GM04503 (cell line): ENCODE measurements around the gene SORCS1.
"Not testable (repeated sequence)": the region's sequence is repeated elsewhere in the genome, so short reads cannot be mapped to it uniquely, and the experiment has no call there.

Experiments used
- DNase-seq: peaks from one replicate; pipeline ENCODE4 v3.0.0-alpha.2; 2012; ENCODE audit warnings: low read depth

The SORCS1 gene

DNA sequence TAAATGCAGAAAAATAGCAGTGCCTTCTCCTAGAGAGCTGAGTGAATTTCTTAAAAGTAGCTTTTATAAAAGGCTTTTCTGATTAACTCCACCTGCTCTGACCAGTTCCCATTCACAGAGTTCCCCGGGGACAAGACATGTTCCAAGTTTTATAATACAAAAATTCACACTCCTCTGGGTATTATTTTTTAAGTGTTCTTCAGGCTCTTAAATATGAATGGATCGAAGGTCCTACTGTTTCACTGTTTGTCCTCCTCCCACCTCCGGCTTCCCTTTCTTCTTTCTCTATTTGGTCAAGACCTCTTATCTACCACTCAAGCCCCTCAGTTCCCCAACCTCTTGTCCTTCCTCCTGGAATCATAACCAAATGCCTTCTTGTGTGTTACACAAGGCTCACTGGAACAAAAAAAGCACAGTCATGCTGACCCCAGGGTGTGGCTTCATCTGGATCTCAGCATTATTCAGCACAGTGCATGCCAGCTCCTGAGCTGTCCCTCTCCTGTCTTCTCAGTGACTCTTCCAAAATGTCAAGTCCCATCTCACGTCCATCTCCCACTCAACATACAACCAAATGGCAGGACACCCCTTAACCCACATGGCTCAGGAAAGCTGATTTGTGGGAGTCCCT, 222.4 kb downstream of the SORCS1 start:
- DNase-seq, result no peak

DNA sequence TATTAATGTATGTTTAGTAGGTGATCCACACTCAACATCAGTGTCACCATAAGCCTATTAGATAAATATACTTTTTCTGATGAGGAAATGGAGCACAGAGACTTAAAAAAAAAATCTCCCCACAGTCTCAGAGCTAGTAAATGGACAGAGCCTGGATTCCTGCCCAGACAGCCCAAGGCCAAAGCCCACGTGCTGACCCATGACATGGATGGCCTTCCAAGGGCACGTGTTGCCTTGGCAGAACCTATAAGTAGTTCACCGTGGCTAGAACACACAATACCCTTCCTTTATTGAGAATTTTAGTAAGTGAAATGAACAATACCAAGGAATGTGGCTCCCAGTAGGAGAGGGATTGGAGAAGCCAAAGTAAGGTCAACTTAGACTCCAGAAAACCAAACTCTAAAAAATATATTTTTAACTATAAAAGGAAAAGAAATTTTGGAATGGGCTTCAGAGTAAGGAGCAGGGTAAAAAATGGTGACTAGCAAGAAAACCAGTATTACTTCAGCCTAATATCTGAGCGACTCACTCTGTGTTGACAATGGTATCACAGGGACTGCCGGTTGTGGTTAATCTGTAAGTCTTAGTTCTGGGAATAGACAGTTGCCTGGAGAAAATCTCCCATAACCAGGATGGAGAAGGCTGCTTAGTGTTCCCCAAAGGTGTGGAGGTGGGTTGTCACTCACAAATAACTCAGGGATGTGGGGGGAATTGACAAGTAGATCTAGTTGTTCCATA, 223.0 kb downstream of the SORCS1 start:
- no peak for DNase-seq

DNA sequence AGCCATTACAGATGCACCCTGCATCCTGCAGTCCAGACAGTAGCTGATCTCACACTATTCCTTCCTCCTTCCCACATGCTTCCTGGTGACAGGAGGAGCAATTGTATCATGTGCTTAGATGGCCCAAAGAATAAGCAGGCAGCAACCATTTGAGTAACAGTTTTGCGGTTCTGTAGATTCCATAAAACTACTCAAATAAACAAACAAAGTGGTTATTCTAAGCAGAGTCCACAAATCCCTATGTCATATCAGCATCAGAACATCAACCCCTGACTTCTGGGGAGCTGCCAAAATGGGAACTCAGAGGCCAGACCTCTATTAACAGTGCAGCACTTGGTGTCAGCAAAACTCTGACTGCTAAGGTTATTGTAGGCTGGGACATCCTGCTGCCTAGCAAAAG, 226.0 kb downstream of the SORCS1 start:
- DNase-seq, result no peak

DNA sequence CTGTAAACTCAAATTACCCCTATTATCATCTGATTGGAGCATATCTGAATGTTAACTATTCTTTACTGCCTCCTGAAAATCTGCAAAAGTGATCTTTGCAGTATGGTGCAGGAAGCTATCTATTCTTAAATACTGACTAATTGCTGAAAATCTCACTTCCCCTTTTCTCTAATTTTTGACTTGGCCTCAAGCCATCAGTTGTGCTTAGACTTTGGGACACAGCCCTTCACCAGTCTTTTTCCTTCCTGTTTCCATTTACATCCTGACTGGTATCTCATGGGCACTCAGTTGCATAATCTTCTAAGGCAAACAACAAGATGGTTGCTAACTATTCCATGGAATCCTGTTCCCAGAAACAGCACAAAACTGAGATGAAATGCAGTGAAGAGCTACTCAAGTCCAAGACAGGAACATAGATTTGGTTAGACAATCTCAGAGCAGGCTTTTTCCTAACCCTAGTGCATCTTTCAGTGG, 228.5 kb downstream of the SORCS1 start:
- no peak for DNase-seq

DNA sequence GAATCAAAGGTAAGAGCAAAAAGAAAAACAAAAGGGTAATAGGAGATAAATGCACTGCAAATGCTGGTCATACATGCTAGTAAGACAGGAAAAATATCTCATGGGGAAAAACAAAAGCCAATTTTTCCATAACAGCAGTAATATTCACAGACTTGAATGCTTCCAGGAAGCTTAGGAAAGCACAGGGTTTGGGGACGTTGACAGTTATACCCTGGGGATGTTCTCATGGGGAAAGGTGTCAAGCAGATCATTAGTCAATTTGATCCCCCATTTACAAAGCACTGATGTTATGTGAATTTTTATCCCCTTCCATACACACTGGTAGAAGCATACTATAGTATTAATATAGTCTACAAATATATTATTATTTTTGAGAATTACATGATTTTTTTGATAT, 232.7 kb downstream of the SORCS1 start:
- DNase-seq, result no peak

DNA sequence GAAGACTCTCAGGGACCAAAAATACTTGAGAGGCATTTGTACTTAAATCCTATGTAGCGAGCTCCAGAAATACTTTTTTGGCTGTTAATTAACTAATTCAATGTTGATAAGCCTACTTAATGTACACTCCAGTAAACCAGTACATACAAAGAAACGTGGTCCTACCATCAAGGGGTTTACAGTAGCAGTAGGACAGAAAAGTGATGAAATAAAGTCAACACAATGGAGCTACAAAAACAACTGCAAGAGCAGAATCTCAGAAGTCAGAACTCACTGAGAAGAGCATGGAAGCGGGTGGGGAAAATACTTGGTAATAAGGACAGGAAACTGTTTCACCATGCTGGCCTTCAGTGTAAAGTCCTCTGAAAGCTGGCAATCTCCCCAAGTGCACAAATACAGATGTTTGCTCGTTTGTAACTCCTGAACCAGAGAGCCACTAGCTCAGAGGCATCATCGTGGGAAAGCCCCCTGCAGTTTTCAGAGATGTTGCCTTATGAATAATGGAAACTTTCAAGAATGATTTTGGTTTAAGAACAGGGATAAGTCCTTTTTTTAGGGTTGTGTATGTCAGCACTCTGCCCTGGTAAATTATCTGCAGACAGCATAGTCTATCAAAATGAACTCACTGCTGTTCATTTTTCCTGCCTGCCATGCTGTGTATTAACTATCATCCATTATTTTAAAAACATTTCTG, 233.2 kb downstream of the SORCS1 start:
- no peak for DNase-seq

DNA sequence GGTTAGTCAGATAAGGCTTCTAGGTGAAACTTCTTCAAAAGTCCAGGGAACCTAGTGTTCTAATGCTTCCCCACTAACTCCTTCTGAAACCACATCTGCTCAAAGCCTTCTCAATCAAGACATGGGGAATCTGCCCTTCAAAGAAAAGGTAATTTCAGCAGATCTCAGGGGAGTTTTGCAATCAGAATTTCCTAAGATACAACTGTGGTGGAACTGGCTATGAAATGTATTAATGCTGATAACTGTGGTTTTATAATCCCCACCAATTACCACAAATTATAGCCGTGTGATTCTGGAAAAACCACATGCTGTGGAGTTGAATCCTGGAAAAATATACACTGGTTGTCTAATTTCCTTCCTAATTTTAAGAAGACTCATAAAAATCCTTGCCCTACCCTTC, 233.8 kb downstream of the SORCS1 start:
- DNase-seq, result no peak

DNA sequence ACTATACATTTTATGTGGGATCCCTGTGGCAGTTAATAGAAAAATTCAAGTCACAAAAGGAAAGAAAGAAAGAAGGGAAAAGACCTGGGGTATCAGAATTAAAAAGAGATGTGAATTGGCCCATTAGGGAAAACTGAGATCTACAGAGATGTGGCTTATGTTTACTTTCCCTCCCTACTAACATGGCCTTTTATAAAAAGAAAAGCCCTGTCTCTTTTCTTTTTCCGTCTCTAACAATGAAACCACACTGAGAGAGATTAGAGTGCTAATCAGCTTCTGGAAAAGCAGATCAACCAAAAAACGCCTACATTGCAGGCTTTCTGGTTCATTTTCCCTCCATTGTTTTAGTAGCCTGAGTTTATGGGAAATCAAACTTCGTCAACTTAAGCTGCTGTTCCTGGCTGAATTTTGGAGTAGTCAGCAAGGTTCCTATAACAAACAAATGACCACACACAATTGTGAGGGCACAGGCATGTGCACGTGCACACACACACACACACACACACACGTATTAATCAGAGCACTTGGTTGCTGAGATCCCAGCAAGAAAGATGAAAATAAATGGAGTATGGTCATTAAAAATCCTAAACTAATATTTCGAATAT, 235.1 kb downstream of the SORCS1 start:
- DNase-seq, result no peak

DNA sequence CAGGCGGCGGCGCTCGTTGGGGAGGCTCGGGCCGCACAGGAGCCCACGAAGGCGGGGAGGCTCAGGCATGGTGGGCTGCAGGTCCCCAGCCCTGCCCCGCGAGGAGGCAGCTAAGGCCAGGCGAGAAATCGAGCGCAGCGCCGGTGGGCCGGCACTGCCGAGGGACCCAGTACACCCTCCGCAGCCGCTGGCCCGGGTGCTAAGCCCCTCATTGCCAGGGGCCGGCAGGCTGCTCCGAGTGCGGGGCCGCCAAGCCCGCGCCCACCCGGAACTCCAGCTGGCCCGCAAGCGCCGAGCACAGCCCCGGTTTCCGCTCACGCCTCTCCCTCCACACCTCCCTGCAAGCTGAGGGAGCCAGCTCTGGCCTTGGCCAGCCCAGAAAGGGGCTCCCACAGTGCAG, 236.4 kb downstream of the SORCS1 start:
- not testable (repeated sequence) for DNase-seq

DNA sequence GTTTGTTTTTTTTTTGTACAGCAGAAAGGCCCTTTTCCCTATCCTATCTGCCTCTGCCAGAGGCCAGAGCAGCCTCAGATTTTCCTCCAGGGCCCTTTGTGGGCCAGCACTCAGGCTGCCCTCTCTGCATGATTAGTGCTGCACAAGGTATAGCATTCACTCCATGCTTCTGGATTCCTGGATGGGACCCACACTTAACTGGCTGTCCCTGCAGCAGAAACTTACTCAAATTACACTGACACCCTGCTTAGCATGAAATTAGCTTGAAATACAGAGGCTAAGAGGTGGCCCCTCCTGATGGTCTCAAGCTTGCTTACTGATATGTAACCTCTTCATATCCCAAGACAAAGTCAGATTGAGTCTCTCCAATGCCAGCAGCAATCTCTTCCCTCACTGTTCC, 239.3 kb downstream of the SORCS1 start:
- DNase-seq, result no peak

DNA sequence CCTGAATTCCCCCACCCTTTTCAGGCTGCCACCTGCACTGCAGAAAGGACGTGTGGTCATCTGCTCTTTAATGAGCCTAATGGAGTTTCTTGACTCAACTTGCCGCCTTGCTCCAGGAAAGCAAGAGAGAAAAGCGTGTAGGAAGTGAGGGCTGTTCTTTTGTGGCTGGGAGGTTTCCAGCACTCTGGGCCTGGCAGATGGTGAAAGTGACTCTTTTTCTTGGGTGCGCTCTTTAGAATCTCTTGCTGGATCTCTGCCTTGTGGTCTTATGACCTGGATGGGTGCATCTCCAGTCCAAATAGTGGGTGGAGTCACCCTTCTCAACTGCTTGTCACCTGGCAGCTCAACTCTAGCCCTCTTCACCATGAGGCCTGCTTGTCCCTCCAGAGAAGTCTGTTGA, 244.0 kb downstream of the SORCS1 start:
- no peak for DNase-seq

DNA sequence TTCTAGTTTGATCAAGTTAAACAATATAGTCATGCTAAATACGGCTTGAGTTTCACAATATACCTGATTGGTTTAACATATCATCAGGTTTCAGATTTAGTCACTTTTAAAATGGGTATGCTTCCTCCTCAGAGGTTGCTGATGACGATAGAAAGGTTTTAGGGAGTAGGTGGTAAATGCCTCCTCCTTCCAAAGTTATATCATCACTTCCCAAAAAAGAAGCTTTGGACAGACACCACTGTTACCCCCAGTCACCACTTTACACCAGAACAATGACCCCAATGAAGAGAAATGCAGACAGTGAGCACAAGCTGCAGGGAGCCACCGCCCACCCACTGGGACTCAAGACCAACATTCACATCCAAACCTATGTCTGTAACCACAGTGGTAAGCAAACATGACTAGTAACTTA, 244.6 kb downstream of the SORCS1 start:
- no peak for DNase-seq

DNA sequence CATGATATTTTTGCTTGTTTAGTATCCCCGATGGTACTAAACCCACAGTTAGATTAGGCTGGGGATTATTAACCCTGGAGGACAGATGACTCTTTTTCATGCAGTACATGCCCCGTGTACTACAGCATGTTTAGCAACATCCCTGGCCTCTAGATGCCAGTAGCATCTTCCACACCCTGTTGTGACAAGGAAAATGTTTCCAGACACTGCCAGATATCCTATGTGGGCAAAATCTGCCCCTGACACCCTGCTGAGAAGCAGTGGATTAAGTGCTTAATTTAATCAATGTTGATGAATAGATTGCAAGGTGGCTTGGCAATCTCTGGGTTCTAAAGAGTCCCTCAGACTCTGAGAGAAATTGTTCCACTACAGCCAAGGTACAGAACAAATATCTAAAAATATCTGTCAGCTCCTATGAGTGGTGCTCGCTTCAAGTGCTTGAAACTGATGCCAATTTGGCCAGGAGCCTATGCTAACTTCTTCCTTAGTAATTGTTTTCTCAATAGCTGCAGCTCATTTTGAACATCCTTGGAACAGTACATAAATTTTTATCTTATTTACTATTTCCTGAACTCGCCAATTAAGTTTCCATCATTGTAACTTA, 247.0 kb downstream of the SORCS1 start:
- DNase-seq, result no peak

DNA sequence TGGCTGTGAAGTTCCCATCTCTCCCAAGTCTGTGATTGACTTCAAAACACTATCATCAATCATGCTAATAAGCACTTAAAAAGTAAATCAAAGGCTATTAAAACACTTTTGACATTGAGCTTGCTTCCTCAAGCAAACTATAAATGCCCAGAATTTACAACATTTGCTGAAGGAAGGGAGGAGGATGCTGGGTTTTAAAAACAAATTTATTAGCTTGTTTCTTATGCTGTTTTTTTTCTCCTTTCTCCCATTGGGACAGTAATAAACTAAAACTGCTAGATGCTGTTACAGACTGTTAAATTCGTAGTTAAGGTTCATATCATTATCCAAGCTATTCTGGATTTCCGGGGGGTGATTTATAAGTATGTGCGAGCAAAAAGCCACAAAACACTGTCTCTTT, 250.5 kb downstream of the SORCS1 start:
- no peak for DNase-seq

DNA sequence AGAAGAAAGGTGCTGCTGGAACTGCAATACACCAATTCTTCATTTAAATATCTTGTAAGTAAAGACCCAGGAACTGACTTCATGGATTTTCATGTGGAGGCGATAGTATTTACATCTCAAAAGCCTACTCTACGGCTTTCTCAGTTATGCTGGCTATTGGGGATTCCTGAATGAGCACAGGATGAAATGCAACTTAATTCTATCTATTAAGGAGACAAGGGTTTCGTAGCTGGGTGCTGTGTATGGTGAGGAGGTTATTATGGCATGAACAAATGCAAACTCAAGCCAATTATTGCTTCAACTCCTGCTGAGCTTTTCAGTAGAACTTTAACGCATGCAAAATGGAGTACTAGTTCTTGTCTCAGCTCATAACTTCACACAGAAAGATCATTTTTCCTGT, 251.2 kb downstream of the SORCS1 start:
- DNase-seq, result no peak

DNA sequence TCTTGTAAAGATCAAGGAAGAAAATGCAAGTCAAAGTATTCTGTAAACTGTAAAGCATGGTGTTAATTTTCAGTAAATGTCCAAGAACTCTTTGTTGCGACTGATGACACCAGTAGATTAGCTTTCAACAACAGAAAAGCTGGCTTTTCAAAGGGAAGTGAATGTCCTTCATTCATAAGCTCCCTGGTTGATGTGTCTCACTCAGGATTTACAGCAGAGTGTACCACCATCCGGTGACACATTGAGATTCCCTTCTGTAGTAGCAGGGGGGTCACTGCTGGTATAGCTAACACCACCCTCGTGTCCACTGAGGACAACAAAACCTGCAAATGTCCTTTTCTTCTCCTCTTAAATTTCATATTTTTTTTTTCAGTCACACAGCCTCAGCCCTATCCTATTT, 253.4 kb downstream of the SORCS1 start:
- no peak for DNase-seq

DNA sequence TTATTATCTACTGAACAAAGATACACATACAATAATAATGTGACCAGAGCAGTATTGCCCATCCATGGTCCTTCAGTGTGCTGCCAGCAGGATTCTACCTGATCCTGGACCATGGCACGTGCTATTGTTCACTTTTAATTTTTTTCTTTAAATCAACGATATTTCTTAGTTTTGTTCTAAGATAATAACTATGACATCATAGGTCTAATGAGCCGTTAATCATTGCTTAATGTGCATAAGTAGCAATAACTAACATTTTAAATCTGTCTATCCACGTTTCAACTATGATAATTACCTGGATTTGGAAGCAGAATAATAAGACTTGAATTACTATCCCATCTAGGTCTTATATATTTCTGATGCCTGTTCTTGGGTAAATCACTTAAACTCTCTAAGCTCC, 253.8 kb downstream of the SORCS1 start:
- no peak for DNase-seq

DNA sequence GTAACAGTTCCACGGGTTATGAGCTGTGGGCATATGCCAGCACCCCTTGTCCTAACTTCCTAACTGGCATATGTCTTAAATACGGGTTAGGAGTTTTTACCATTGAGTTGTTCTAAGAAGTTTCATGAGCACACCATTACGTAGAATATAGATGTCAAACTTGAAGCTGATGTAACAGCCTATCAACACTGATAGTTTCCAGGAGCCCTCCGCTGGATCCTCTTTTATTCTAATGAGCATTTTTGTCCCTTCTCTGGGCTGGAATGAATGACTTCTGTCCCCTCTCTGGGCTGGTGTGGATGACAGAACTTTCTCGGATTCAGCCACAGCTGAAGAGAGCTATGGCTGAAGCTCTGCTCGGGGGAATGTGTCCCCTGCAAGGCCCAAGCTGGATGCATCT, 256.3 kb downstream of the SORCS1 start:
- no peak for DNase-seq

DNA sequence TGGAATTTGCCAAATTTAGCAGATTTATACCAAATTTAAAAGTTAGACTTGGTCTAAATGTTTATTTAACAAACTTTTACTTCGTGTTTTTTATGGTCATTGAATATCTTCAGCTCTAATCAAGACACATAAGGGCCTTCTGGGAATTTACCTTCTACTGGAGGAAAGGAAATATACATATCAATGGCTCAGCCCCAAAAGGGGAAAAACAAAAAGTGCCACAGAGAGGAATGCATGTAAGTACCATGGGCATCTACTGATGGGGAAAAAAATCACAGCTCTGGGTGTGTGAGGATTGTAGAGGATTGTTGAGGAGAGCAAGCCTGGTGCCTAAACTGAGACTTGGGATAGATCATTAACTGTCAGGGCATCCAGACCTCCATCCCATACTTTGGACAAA, 260.3 kb downstream of the SORCS1 start:
- DNase-seq, result no peak

DNA sequence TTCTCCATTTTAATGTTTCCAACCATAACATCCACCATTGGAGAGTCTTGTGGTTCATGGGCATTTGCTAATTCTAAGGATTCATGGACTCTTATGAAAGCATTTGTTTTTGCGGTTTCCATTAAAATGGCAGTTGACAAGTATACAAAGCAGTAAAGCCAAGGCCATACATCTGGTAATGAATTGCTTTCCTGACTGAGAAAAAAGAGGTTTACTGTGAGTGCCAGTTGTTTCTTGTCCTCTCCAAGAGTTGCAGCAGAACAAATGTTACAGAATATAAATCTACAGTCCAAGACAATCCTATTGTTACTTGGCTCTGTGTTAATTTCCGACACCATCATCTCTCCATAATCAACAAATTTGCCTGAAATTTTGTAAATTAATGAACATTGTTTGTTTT, 261.3 kb downstream of the SORCS1 start:
- DNase-seq, result no peak

DNA sequence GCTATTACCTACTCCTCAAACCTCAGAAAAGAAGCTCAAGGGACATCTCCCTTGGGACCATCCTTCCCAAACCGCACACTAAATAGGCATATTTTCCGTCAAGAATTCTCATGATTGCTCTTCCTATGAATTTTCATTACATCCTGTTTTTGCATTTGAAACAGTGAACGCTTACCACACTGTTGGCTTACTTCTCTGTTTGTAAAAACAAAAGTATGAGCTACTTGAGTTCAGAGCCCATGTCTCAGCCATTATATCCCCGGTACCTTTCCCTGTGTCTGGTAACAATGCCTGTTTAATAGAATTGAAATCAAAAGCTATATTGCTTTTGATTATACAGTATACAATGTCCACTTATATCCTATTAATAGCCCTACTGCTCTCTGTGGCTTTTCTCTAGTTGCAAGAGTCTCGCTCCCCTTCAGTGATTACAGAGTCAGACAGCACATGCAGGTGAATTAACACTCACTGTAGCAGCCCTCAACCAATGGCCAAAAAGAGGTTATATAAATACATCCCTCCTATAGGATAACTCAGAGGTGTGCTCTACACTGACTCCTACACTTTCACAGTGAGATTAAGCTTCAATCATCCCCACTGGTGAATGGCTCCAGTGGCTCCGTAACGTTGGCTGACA, 264.4 kb downstream of the SORCS1 start:
- DNase-seq, result no peak

DNA sequence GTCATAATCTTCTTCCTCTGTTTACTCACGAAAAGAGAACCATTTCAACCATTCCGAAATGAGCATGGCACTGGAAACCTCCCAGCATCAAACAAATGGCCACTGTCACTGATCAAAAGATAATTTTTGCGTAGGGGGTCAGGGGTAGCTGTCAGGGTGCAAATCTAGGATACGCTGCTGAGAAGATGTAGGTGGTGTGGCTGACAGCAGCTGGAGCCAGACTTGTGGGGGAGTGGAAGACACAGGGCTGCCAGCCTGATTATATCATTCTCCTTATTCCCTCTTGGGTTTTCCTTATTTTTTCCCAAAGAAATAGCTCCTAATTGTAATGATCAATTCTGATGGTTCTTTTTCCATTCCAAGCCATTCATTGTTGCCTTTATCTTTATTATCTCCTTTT, 266.1 kb downstream of the SORCS1 start:
- DNase-seq, result no peak
